Nasal cavity respiratory epithelium epithelial cell of viscerocranial mucosa (primary cell): ENCODE measurements around the gene NCOA1. TPM values are rescaled to one million over a fixed set of nuclear protein-coding genes. Genes with fewer than 3 reads are reported as not detected.

ENCODE experiments used
- total RNA-seq: library from RNA; depleted of rRNA; stranded (reverse); fragments of >200 nt; gene quantifications from 2 replicates; pipeline ENCODE4 v1.2.3, GENCODE V29; 2014

Gene NCOA1
- total RNA-seq = 3.4 and 11.4 TPM in 2 replicates

DNA sequence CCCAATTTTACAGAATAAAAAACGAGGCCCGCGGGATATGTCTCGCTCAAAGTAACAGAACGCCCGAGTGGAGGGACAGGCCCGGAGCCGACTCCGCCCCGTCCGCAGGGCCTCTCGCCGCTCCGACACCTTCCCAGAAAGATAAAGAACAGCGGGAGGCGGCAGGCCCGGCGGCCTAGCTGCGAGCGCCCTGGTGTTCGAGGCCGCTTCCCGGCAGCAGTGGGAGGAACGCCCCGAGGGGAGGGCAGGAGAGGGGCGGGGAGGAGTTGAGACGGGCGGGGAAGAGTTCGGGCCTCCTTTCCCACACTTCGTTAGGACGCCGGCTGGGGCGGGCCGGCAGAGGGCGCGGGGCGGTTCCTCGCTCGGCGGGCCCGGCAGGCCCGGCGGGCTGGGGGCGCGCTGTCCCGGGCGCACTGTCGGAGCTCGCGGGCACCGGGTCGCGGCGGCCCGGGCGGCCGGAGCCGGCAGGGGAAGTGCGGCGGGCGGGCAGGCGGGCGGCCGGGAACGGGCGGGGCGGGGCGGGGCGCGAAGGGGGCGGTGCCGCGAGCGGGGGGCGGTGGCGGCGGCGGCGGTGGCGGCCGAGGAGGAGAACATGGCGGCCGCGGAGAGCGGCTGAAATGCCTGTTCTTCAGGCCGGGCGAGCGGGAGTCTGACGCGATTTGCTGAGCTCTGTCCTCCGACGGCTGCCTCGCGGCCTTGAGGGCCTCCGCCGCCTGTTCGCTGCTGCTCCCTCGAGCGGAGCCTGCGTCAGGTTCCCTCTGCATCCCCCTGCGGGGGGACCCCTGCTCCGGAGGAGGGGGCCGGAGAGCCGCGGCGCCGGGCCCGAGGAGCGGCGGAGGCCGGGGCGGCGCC, at the start of gene NCOA1:
Gene NCOA1 (plus strand): TSS at position 565 of the 852 bp plus-strand sequence. CDS start 167,424 bp downstream, outside the sequence.

GRCh38 chr2:24792874-24793760, 302.1 kb downstream of the NCOA1 start, which contains the start of the genes CENPO and PTRHD1:
CENPO (plus strand) TSS chr2:24793425; CDS start chr2:24793920, 495 bp downstream.
PTRHD1 (minus strand) TSS chr2:24793391; CDS start chr2:24793377, 14 bp downstream.

Other genes with a start within 250 kb of the NCOA1 start
- gene ITSN2, start 130.7 kb upstream of the NCOA1 start, total RNA-seq = 37.9 and 42.0 TPM in 2 replicates